Keratinocyte (primary cell): Measurements from ENCODE around the gene NIT2. TPM values are rescaled to one million over a fixed set of nuclear protein-coding genes. Genes with fewer than 3 reads are reported as not detected.

Experiments
- DNase-seq: peaks from one replicate; pipeline ENCODE4 v3.0.0-alpha.2; 2011; ENCODE audit warnings: low read depth, missing footprints, low spot score
- FAIRE-seq: peaks from 2 replicates; lab custom pipeline; 2011; peaks lifted over from hg19 to GRCh38; lab: Jason Lieb, UNC
- H2AFZ ChIP-seq: 2 replicates; pipeline ENCODE4 v1.6.0; 2012; ENCODE audit warnings: low read length, control low read depth, inconsistent platforms; ENCODE audit not compliant: control insufficient read depth
- H3K27ac ChIP-seq: 2 replicates; pipeline ENCODE4 v1.5.1; 2011; ENCODE audit warnings: low read length; ENCODE audit not compliant: control insufficient read depth, insufficient read depth
- H3K27me3 ChIP-seq: 3 replicates; pipeline ENCODE4 v1.6.0; 2011; ENCODE audit warnings: low read length; ENCODE audit not compliant: control insufficient read depth, insufficient read depth; ENCODE audit errors: extremely low read depth
- H3K36me3 ChIP-seq, 2 experiments: 2 replicates in 1 of 2; 3 replicates in 1 of 2; pipeline ENCODE4 v1.5.1; 2011; ENCODE audit warnings: low read length in 2 of 2, mild to moderate bottlenecking in 1 of 2; ENCODE audit not compliant: control insufficient read depth in 2 of 2, insufficient read depth in 2 of 2; ENCODE audit errors: extremely low read depth in 1 of 2
- H3K4me1 ChIP-seq: 3 replicates; pipeline ENCODE4 v1.5.1; 2011; ENCODE audit warnings: low read length; ENCODE audit not compliant: control insufficient read depth, insufficient read depth; ENCODE audit errors: extremely low read depth
- H3K4me2 ChIP-seq: 3 replicates; pipeline ENCODE4 v1.6.0; 2011; ENCODE audit warnings: low read depth, low read length; ENCODE audit not compliant: control insufficient read depth, insufficient read depth; ENCODE audit errors: extremely low read depth
- H3K4me3 ChIP-seq, 3 experiments: fragments of 200-600 bp in 1 of 3; sonication (generic) in 1 of 3; 2 replicates in 2 of 3; 3 replicates in 1 of 3; pipeline ENCODE4 v1.5.1; 2011 to 2016; ENCODE audit warnings: low read length in 3 of 3, mild to moderate bottlenecking in 3 of 3, control low read depth in 2 of 3, inconsistent platforms in 1 of 3, low read depth in 1 of 3, mixed read lengths in 1 of 3, mixed run types in 1 of 3, moderate library complexity in 1 of 3; ENCODE audit not compliant: control insufficient read depth in 2 of 3, insufficient read depth in 2 of 3; ENCODE audit errors: extremely low read depth in 1 of 3
- H3K79me2 ChIP-seq: 2 replicates; pipeline ENCODE4 v1.6.0; 2012; ENCODE audit warnings: low read length; ENCODE audit not compliant: control insufficient read depth, insufficient read depth
- H3K9ac ChIP-seq: 3 replicates; pipeline ENCODE4 v1.6.0; 2011; ENCODE audit warnings: low read length; ENCODE audit not compliant: control insufficient read depth, insufficient read depth; ENCODE audit errors: extremely low read depth
- H3K9me1 ChIP-seq: 3 replicates; pipeline ENCODE4 v1.6.0; 2011; ENCODE audit warnings: low read length; ENCODE audit not compliant: control insufficient read depth, insufficient read depth; ENCODE audit errors: extremely low read depth
- H3K9me3 ChIP-seq: 2 replicates; pipeline ENCODE4 v1.5.1; 2012; ENCODE audit warnings: low read depth, low read length; ENCODE audit not compliant: control insufficient read depth
- H4K20me1 ChIP-seq: 3 replicates; pipeline ENCODE4 v1.6.0; 2011; ENCODE audit warnings: low read length; ENCODE audit not compliant: control insufficient read depth, insufficient read depth; ENCODE audit errors: extremely low read depth
- CTCF ChIP-seq, 3 experiments: IDR thresholded peaks in 1 of 3; conservative IDR thresholded peaks in 1 of 3; optimal IDR thresholded peaks in 1 of 3; 2 replicates in 2 of 3; 3 replicates in 1 of 3; pipeline versions ENCODE3 to v1.5.1; 2011; ENCODE audit warnings: low read length in 3 of 3, mild to moderate bottlenecking in 3 of 3, moderate library complexity in 2 of 3, control low read depth in 1 of 3, inconsistent platforms in 1 of 3; ENCODE audit not compliant: insufficient read depth in 2 of 3; ENCODE audit errors: extremely low read depth in 1 of 3
- EZH2 ChIP-seq: IDR thresholded peaks from one replicate; pipeline ENCODE4 v1.6.1; 2012; ENCODE audit warnings: inconsistent platforms, mild to moderate bottlenecking, low read length, moderate library complexity
- dilution Hi-C: fragments of 300-500 bp; cut with MboI; formaldehyde crosslinking; loops from one replicate; pipeline ENCODE4 v1.7.0; 2020; ENCODE audit warnings: low sequenced_read_pairs; ENCODE audit not compliant: extremely low pct_ligation_motif_present
- polyA plus RNA-seq, 5 experiments: library from polyadenylated mRNA; depleted of rRNA in 3 of 5; stranded (reverse) in 3 of 5; stranded (forward) in 1 of 5; unstranded in 1 of 5; fragments of >200 nt; gene quantifications; 1 replicate in 1 of 5; 2 replicates in 3 of 5; 3 replicates in 1 of 5; pipeline versions ENCODE4 v1.2.1 to v1.2.3, GENCODE V29; 2011 to 2012; ENCODE audit warnings: missing spikeins in 2 of 5, low read depth in 1 of 5, low replicate concordance in 1 of 5

NIT2 gene
- polyA plus RNA-seq, 1 donor (not counting 4 experiments of a cell fraction or from before 2014, with no cell fraction given): 118 TPM

- Histone ChIP-seq H3K9me3 (peaks cover 2% of the 10 kb centered on the region), H3K4me1 (no peaks in the 10 kb centered on the region), H3K9me1 (no peaks in the 10 kb centered on the region), H3K36me3 (peaks cover 23 to 43% of the 10 kb centered on the region in 2 experiments), H3K4me2 (no peak overlapping the region), H3K4me3 (no peak overlapping the region), H4K20me1 (no peaks in the 10 kb centered on the region), H3K27me3 (no peaks in the 10 kb centered on the region), H3K79me2 (no peaks in the 10 kb centered on the region), H3K9ac (no peak overlapping the region), H2AFZ (no peak overlapping the region), H3K27ac (no peak overlapping the region)
- FAIRE-seq (no peak), DNase-seq (no peak)
- no peak for TF ChIP-seq EZH2
- no peak for TF ChIP-seq CTCF (optimal IDR thresholded peaks at IDR 0.05 in 1 of 3, IDR thresholded peaks at IDR 0.05 in 1 of 3, conservative IDR thresholded peaks at IDR 0.05 in 1 of 3; ENCODE audit: extremely low read depth in 1 of 3, insufficient read depth in 2 of 3, low read length in 3 of 3)
- dilution Hi-C loops: no loop called here
Measured at GRCh38 chr3:100352296-100353231, 18.0 kb downstream of the NIT2 start.

GRCh38 chr3:100354850-100355249, 20.3 kb downstream of the NIT2 start:
- no peak overlapping the region for H3K4me3 ChIP-seq
- H3K9ac ChIP-seq: no peak overlapping the region
- no peaks in the 10 kb centered on the region for H4K20me1 ChIP-seq
- dilution Hi-C loops: no loop called here
- H3K4me1 ChIP-seq: no peaks in the 10 kb centered on the region
- H3K36me3 ChIP-seq: peaks cover 16 to 32% of the 10 kb centered on the region in 2 experiments
- no peaks in the 10 kb centered on the region for H3K9me1 ChIP-seq
- no peak overlapping the region for H2AFZ ChIP-seq
- no peak overlapping the region for H3K27ac ChIP-seq
- FAIRE-seq: no peak
- H3K79me2 ChIP-seq: no peaks in the 10 kb centered on the region
- no peak for TF ChIP-seq EZH2
- no peak for TF ChIP-seq CTCF (optimal IDR thresholded peaks at IDR 0.05 in 1 of 3, IDR thresholded peaks at IDR 0.05 in 1 of 3, conservative IDR thresholded peaks at IDR 0.05 in 1 of 3; ENCODE audit: extremely low read depth in 1 of 3, insufficient read depth in 2 of 3, low read length in 3 of 3)
- no peak overlapping the region for H3K4me2 ChIP-seq
- no peak for DNase-seq
- no peaks in the 10 kb centered on the region for H3K27me3 ChIP-seq
- H3K9me3 ChIP-seq: peaks cover 2% of the 10 kb centered on the region
